Stomach (tissue), 4 donors: Measurements from ENCODE around the gene ZNF414.

Experiments used
- EP300 ChIP-seq: sonication (generic); formaldehyde crosslinking; IDR thresholded peaks from one replicate; pipeline ENCODE4 v1.6.1; 2017; ENCODE audit warnings: antibody characterized with exemption
- POLR2A ChIP-seq, 4 donors: fragments of 450-650 bp; IDR thresholded peaks; one replicate each; pipeline ENCODE4 v1.6.1; 2016; ENCODE audit warnings: antibody characterized with exemption in 4 of 4, control low read depth in 2 of 4, mild to moderate bottlenecking in 1 of 4, moderate library complexity in 1 of 4
- POLR2AphosphoS5 ChIP-seq, 3 donors: sonication (generic); formaldehyde crosslinking; IDR thresholded peaks; one replicate each; pipeline ENCODE4 v1.6.1; 2016; ENCODE audit warnings: antibody characterized with exemption in 3 of 3
- TF ChIP-seq, protein P1 (sequence below), 7 experiments: fragments of 450-650 bp in 4 of 7; fragments of 200-600 bp in 3 of 7; sonication (generic) in 3 of 7; IDR thresholded peaks; one replicate each; pipeline ENCODE4 v1.5.1; 2016 to 2019; ENCODE audit warnings: antibody characterized with exemption in 7 of 7, control low read depth in 2 of 7, mild to moderate bottlenecking in 1 of 7

DNA sequence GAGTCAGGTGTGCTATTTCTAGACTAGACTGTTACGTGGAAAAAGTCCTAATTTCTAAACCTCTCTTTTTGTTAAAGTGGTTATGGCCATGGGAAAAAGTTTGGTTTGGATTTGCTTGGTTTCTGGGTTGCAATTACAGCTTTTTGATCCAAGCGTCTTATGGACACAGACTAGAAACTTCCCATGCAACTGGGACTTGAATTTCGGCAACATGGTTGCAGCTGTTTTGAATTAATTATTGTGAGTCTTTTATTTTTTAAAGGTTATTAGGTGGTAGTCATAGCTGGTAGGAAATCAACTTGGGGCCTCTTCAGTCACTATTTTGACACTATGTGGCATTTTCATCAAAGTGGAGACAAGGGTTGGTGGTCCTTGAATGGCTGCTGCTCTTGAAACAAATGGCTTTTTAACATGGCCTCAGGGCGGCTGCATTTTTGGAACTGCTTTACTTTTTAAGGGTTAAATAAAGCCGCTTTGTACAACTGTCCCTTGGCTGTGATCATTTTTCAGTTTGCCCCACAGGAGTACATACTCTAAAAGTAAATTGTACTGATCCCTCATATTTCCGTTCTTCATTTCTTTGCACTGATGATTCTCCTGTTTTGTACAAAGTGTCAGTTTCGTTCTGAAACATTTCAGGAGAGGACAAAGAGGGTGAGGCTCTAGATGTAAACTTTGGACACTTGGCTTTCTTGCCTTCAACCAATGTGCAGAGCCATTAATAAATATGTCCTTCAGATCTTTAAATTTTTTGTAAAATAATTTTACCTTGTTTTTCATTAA is 53.3 kb downstream of the ZNF414 start:
- TF ChIP-seq, protein P1, sequence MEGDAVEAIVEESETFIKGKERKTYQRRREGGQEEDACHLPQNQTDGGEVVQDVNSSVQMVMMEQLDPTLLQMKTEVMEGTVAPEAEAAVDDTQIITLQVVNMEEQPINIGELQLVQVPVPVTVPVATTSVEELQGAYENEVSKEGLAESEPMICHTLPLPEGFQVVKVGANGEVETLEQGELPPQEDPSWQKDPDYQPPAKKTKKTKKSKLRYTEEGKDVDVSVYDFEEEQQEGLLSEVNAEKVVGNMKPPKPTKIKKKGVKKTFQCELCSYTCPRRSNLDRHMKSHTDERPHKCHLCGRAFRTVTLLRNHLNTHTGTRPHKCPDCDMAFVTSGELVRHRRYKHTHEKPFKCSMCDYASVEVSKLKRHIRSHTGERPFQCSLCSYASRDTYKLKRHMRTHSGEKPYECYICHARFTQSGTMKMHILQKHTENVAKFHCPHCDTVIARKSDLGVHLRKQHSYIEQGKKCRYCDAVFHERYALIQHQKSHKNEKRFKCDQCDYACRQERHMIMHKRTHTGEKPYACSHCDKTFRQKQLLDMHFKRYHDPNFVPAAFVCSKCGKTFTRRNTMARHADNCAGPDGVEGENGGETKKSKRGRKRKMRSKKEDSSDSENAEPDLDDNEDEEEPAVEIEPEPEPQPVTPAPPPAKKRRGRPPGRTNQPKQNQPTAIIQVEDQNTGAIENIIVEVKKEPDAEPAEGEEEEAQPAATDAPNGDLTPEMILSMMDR (IDR thresholded peaks at IDR 0.05), result no peak
- TF ChIP-seq POLR2A (IDR thresholded peaks at IDR 0.05), result no peak
- TF ChIP-seq POLR2AphosphoS5 (IDR thresholded peaks at IDR 0.05), result no peak
- no peak for TF ChIP-seq EP300
